SK-N-MC (cell line): Measurements from ENCODE around the gene CAMK1D.

Experiments
- EZH2 ChIP-seq: fragments of 200-600 bp; sonication (generic); IDR thresholded peaks from one replicate; pipeline ENCODE4 v1.6.1; 2017; ENCODE audit warnings: antibody characterized with exemption
- POLR2AphosphoS5 ChIP-seq: IDR thresholded peaks from 2 replicates; pipeline ENCODE4 v1.6.1; 2012; ENCODE audit warnings: mild to moderate bottlenecking, low read depth, low read length, borderline replicate concordance

DNA sequence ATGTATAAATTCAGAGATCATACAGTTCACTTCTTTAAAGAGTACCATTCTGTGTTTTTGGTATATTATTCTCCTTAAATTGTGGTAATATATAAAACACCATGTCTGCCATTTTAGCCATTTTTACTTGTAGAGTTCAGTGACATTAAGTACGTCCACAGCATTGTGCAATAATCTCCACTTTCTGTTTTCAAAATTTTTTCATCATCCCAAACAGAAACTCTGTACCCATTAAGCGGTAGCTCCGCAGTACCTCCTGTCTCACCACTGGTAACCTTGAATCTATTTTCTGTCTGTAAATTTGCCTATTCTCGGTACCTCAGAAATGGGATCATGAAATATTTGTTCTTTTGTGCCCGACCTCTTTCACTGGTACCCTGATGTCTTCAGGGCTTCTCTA, 60.3 kb downstream of the CAMK1D start:
- no peak for TF ChIP-seq POLR2AphosphoS5
- no peak for TF ChIP-seq EZH2
